ENCODE results near the gene MAGI2.

MAGI2 gene

GRCh38 chr7:79464051-79464450 lies 10.6 kb upstream of the MAGI2 start:
- no peak for TF ChIP-seq CTCF (IDR thresholded peaks at IDR 0.05; ENCODE audit: insufficient read depth, low read length, missing control alignments)
- DNase-seq (ENCODE audit: low read depth, low spot score), result no peak
- ChIA-PET CTCF (no interaction called here), POLR2A (no interaction called here)
- no peak overlapping the region for H3K4me3 ChIP-seq (ENCODE audit: low read depth, low read length)

- no peak for TF ChIP-seq CTCF (IDR thresholded peaks at IDR 0.05; ENCODE audit: insufficient read depth, low read length, missing control alignments)
- ChIA-PET CTCF (interaction anchor here (1.4 kb wide), 1 partner anchor 10 kb away, joined by 4 read pairs; no protein-coding TSS in a partner anchor), POLR2A (no interaction called here)
These were observed 8.9 kb upstream of the MAGI2 start for GRCh38 chr7:79462390-79462789.

GRCh38 chr7:79461660-79462059 lies 8.2 kb upstream of the MAGI2 start:
- TF ChIP-seq CTCF (IDR thresholded peaks at IDR 0.05; ENCODE audit: insufficient read depth, low read length, missing control alignments), result no peak
- H3K4me3 ChIP-seq (ENCODE audit: low read depth, low read length), result no peak overlapping the region
- peak; percentile 41 for DNase-seq (ENCODE audit: low read depth, low spot score)
- ChIA-PET POLR2A (no interaction called here), CTCF (no interaction called here)

More at GRCh38 chr7:79462390-79462789, 8.9 kb upstream of the MAGI2 start:
- DNase-seq (ENCODE audit: low read depth, low spot score), result no peak
- H3K4me3 ChIP-seq (ENCODE audit: low read depth, low read length), result no peak overlapping the region

GRCh38 chr7:79459381-79459780 lies 5.9 kb upstream of the MAGI2 start:
- no peak for DNase-seq (ENCODE audit: low read depth, low spot score)
- no peak overlapping the region for H3K4me3 ChIP-seq (ENCODE audit: low read depth, low read length)
- CTCF ChIA-PET, result no interaction called here
- POLR2A ChIA-PET, result interaction anchor here (0.7 kb wide), 1 partner anchor 100 kb away, joined by 3 read pairs; no protein-coding TSS in a partner anchor
- no peak for TF ChIP-seq CTCF (IDR thresholded peaks at IDR 0.05; ENCODE audit: insufficient read depth, low read length, missing control alignments)

GRCh38 chr7:79458796-79459195 lies 5.3 kb upstream of the MAGI2 start:
- no peak for DNase-seq (ENCODE audit: low read depth, low spot score)
- CTCF ChIA-PET, result no interaction called here
- no peak for TF ChIP-seq CTCF (IDR thresholded peaks at IDR 0.05; ENCODE audit: insufficient read depth, low read length, missing control alignments)
- H3K4me3 ChIP-seq (ENCODE audit: low read depth, low read length), result no peak overlapping the region
- POLR2A ChIA-PET, result interaction anchor here (0.7 kb wide), 1 partner anchor 100 kb away, joined by 3 read pairs; no protein-coding TSS in a partner anchor

GRCh38 chr7:79455173-79455790 lies 1.8 kb upstream of the MAGI2 start:
- TF ChIP-seq CTCF (IDR thresholded peaks at IDR 0.05; ENCODE audit: insufficient read depth, low read length, missing control alignments), result no peak
- CTCF ChIA-PET, result interaction anchor here (1.0 to 1.8 kb wide), 2 partner anchors 157 to 592 kb away, joined by 3 to 8 read pairs; no protein-coding TSS in a partner anchor

More at GRCh38 chr7:79455173-79455790, 1.8 kb upstream of the MAGI2 start:
- POLR2A ChIA-PET, result no interaction called here
- H3K4me3 ChIP-seq (ENCODE audit: low read depth, low read length), result 0 out of 2 replicates have a peak overlapping the region, but pooled peaks have one; percentile 6
- no peak for DNase-seq (ENCODE audit: low read depth, low spot score)
